Measurements from ENCODE around the gene MARK3.

MARK3 gene

DNA sequence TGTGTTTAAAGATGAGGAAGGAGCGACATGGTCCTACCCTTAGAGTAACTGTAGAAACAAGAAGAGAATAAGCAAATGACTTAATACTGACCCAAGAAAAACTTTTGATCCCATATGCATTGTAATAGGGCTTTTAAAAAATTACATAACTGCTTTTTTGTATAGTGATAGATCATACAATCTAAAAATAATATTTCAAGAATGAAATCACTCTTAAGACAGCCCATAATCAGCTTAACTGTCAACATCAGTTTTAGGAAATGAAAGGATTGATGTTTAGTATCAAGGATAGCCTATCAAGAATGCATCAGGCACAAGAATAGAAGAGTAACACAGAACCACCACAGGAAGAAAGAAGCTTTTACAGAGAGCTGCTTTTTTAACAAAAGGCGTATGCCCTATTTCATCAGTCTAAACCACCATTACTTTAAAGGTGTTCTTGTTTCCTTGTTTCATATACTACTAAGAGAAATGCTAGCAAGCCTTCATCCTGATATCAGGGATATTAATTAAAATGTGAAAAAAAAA is 64.5 kb downstream of the MARK3 start:
- Histone ChIP-seq H3K9ac (ENCODE audit: low read depth, low read length) (no peak overlapping the region), H3K9me3 (ENCODE audit: control insufficient read depth, insufficient read depth, low read length) (no peaks in the 10 kb centered on the region), H3K4me1 (ENCODE audit: control insufficient read depth, insufficient read depth, low read length) (peaks cover 10% of the 10 kb centered on the region), H3K27me3 (ENCODE audit: control insufficient read depth, insufficient read depth, low read length) (no peaks in the 10 kb centered on the region), H3K4me3 (ENCODE audit: low read depth, low read length) (no peak overlapping the region), H3K36me3 (ENCODE audit: control insufficient read depth, insufficient read depth, low read length) (no peaks in the 10 kb centered on the region)

DNA sequence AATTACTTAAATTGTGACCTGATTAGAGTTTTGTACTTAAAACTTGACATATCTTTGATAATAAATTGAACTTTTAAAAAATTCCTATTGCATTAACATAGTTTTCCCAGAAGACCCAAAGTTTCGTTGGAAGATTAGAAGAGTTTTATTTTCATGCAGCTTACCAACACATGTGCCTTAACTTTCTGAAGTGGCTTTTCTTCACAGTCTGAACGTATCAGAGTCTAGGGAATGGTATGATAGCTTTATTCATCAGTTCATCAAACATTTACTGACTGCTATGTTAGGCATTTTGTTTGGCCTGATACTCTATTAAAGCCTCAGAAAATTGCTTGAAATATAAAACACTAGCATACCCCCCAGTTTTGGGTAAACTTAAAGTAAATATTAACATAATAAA is 65.2 kb downstream of the MARK3 start:
- no peaks in the 10 kb centered on the region for H3K27me3 ChIP-seq (ENCODE audit: control insufficient read depth, insufficient read depth, low read length)
- no peak overlapping the region for H3K9ac ChIP-seq (ENCODE audit: low read depth, low read length)
- H3K36me3 ChIP-seq (ENCODE audit: control insufficient read depth, insufficient read depth, low read length), result no peaks in the 10 kb centered on the region
- no peak overlapping the region for H3K4me3 ChIP-seq (ENCODE audit: low read depth, low read length)
- peaks cover 4% of the 10 kb centered on the region for H3K4me1 ChIP-seq (ENCODE audit: control insufficient read depth, insufficient read depth, low read length)
- H3K9me3 ChIP-seq (ENCODE audit: control insufficient read depth, insufficient read depth, low read length), result no peaks in the 10 kb centered on the region

DNA sequence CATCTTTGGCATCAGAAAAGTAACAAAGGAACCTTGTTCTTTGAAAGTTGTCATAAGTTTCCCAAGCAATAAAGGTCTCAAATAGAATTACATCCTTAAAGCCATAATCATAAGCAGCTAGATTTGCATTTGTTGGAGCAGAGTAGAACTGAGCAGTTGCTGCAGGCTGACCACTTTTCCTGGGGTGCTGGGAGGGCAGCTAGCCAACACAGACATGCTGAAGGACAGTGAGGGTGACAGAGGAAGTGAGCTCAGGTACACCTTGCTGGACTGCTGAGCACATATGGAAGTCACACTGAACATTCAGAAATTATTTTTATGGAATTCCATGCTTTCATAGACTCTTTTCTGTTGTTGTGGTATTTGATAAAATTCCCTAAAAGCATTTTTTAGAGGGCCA is 66.2 kb downstream of the MARK3 start:
- no peaks in the 10 kb centered on the region for H3K9me3 ChIP-seq (ENCODE audit: control insufficient read depth, insufficient read depth, low read length)
- H3K4me3 ChIP-seq (ENCODE audit: low read depth, low read length), result no peak overlapping the region
- H3K36me3 ChIP-seq (ENCODE audit: control insufficient read depth, insufficient read depth, low read length), result no peaks in the 10 kb centered on the region
- no peak overlapping the region for H3K9ac ChIP-seq (ENCODE audit: low read depth, low read length)
- H3K27me3 ChIP-seq (ENCODE audit: control insufficient read depth, insufficient read depth, low read length), result no peaks in the 10 kb centered on the region
- peaks cover 4% of the 10 kb centered on the region for H3K4me1 ChIP-seq (ENCODE audit: control insufficient read depth, insufficient read depth, low read length)

DNA sequence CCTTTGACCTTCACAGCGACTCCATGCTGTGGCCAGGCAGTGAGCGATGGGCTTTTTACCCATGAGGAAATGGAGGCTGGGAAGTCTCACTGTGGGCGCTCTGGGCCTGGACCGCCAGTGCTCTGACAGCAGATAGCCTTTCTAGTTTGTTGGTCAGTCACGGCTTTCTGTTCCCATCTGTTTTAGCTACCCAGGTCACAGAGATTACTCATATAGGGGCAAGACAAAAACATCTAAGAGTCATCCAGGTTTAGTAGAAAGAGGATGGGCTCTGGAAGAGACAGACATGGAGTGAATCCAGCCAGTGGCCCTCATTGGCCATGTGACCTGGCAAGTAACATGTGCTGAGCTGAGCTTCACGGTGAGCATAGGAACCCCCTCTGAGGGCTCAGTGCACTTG is 68.6 kb downstream of the MARK3 start:
- no peak overlapping the region for H3K9ac ChIP-seq (ENCODE audit: low read depth, low read length)
- no peak overlapping the region for H3K4me3 ChIP-seq (ENCODE audit: low read depth, low read length)
- H3K9me3 ChIP-seq (ENCODE audit: control insufficient read depth, insufficient read depth, low read length), result no peaks in the 10 kb centered on the region
- H3K27me3 ChIP-seq (ENCODE audit: control insufficient read depth, insufficient read depth, low read length), result no peaks in the 10 kb centered on the region
- H3K36me3 ChIP-seq (ENCODE audit: control insufficient read depth, insufficient read depth, low read length), result peaks cover 2% of the 10 kb centered on the region
- peaks cover 4% of the 10 kb centered on the region for H3K4me1 ChIP-seq (ENCODE audit: control insufficient read depth, insufficient read depth, low read length)

DNA sequence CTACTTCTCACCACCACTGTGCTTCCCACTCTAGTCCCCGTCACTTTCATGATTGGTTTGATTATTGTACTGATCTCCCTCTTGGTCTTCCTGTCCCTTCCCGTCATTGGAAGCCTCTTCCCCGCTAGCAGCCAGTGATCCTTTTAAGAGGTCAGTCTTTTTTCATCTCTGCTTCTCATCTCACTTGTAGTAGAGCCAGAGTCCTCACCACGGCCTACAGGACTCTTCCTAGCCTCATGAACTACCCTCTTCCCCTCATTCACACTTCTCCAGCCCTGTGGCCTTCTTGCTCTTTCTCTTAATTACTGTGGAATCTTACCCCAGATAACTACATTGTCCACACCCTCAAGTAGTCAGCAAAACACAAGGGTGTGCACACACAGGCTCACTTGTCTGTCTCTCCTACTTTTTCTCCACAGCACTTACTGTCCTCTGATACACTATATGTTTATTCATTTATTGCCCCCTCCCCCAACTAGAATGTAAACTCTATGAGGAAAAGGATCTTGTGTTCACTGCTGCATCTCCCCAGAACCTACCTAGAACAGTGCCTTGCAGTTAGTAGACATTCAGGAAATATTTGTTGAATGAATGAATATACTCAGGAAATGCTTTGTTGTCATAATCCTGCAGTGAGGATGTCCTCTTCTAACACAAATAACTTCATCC is 71.1 kb downstream of the MARK3 start:
- Histone ChIP-seq H3K9ac (ENCODE audit: low read depth, low read length) (no peak overlapping the region), H3K36me3 (ENCODE audit: control insufficient read depth, insufficient read depth, low read length) (peaks cover 2% of the 10 kb centered on the region), H3K9me3 (ENCODE audit: control insufficient read depth, insufficient read depth, low read length) (no peaks in the 10 kb centered on the region), H3K4me1 (ENCODE audit: control insufficient read depth, insufficient read depth, low read length) (no peaks in the 10 kb centered on the region), H3K4me3 (ENCODE audit: low read depth, low read length) (no peak overlapping the region), H3K27me3 (ENCODE audit: control insufficient read depth, insufficient read depth, low read length) (no peaks in the 10 kb centered on the region)

DNA sequence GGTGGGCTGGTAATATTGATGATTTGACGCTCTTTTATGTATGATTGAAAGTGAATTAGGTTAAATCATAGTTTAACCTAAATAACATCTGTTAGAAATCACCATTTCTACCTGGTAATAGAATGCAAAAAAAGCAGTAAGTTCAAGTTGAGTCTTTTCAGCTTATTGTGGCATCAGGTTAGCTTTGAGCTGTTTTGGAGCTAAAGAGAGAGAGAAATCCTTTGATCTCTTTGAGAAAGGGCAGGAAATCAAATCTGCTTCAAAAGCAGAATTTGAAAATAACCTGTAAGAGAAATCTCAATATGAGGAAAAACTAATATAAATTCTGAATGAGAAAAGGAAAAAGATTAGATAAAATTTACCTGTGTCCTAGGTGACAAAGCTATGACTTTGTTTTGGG is 75.2 kb downstream of the MARK3 start:
- no peaks in the 10 kb centered on the region for H3K27me3 ChIP-seq (ENCODE audit: control insufficient read depth, insufficient read depth, low read length)
- H3K4me3 ChIP-seq (ENCODE audit: low read depth, low read length), result no peak overlapping the region
- no peak overlapping the region for H3K9ac ChIP-seq (ENCODE audit: low read depth, low read length)
- H3K4me1 ChIP-seq (ENCODE audit: control insufficient read depth, insufficient read depth, low read length), result no peaks in the 10 kb centered on the region
- no peaks in the 10 kb centered on the region for H3K9me3 ChIP-seq (ENCODE audit: control insufficient read depth, insufficient read depth, low read length)
- H3K36me3 ChIP-seq (ENCODE audit: control insufficient read depth, insufficient read depth, low read length), result peaks cover 8% of the 10 kb centered on the region

DNA sequence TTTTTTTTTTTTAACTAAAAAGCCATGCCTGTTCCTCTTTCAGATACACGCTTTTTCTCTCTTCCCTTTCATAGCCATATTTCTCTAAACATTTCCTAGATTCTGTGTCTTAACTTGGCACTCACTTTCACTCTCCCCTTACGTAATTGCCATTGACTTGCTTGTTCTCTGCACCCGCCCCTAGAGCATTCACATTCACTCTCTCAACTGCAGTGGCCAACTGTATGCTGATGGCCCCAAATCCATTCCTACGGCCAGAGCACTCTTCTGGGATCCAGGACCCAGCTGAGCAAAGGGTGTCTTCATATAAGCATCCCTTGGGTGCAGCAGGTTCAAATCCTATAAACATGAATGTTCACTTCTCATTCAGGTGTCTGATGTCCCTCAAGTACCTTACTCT is 77.9 kb downstream of the MARK3 start:
- no peak overlapping the region for H3K4me3 ChIP-seq (ENCODE audit: low read depth, low read length)
- peaks cover 11% of the 10 kb centered on the region for H3K36me3 ChIP-seq (ENCODE audit: control insufficient read depth, insufficient read depth, low read length)
- no peaks in the 10 kb centered on the region for H3K4me1 ChIP-seq (ENCODE audit: control insufficient read depth, insufficient read depth, low read length)
- H3K9ac ChIP-seq (ENCODE audit: low read depth, low read length), result no peak overlapping the region
- no peaks in the 10 kb centered on the region for H3K9me3 ChIP-seq (ENCODE audit: control insufficient read depth, insufficient read depth, low read length)
- H3K27me3 ChIP-seq (ENCODE audit: control insufficient read depth, insufficient read depth, low read length), result no peaks in the 10 kb centered on the region

DNA sequence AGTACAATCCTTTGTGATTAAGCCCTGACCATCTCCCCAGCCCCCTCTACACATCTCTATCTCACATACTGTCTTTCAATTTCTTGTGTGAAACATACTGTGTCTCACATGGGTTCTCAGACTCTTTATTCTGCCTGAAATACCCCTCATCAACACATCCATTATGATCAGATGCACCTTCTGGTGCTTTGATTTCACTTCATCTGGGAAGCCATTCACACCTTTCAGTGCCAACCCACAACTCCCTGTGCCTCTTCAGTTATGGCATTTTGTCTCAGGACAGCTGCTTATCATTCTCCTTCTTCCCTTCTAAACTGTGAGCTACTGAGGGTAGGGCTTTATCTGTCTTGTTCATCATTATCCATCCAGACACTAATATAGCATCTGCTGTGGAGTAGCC is 78.6 kb downstream of the MARK3 start:
- H3K27me3 ChIP-seq (ENCODE audit: control insufficient read depth, insufficient read depth, low read length), result no peaks in the 10 kb centered on the region
- H3K4me3 ChIP-seq (ENCODE audit: low read depth, low read length), result no peak overlapping the region
- no peaks in the 10 kb centered on the region for H3K4me1 ChIP-seq (ENCODE audit: control insufficient read depth, insufficient read depth, low read length)
- H3K9me3 ChIP-seq (ENCODE audit: control insufficient read depth, insufficient read depth, low read length), result no peaks in the 10 kb centered on the region
- H3K36me3 ChIP-seq (ENCODE audit: control insufficient read depth, insufficient read depth, low read length), result peaks cover 14% of the 10 kb centered on the region
- H3K9ac ChIP-seq (ENCODE audit: low read depth, low read length), result no peak overlapping the region

DNA sequence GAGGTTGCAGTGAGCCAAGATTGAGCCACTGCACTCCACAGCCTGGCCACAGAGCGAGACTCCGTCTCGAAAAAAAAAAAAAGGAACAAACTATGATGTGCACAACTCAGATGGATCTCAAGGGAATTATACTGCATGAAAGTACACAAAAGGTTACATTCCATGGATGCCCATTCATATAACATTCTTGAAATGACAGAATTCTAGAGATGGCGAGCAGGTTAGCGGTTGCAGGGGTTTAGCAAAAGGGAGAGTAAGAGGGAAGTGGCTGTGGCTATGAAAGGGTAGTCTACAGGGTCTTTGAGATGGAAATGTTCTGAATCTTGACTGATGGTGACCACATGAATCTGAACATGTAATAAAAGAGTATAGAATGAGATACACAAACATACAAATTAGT is 87.7 kb downstream of the MARK3 start:
- Histone ChIP-seq H3K9ac (ENCODE audit: low read depth, low read length) (no peak overlapping the region), H3K4me3 (ENCODE audit: low read depth, low read length) (no peak overlapping the region), H3K36me3 (ENCODE audit: control insufficient read depth, insufficient read depth, low read length) (peaks cover 27% of the 10 kb centered on the region), H3K27me3 (ENCODE audit: control insufficient read depth, insufficient read depth, low read length) (no peaks in the 10 kb centered on the region), H3K9me3 (ENCODE audit: control insufficient read depth, insufficient read depth, low read length) (no peaks in the 10 kb centered on the region), H3K4me1 (ENCODE audit: control insufficient read depth, insufficient read depth, low read length) (no peaks in the 10 kb centered on the region)

DNA sequence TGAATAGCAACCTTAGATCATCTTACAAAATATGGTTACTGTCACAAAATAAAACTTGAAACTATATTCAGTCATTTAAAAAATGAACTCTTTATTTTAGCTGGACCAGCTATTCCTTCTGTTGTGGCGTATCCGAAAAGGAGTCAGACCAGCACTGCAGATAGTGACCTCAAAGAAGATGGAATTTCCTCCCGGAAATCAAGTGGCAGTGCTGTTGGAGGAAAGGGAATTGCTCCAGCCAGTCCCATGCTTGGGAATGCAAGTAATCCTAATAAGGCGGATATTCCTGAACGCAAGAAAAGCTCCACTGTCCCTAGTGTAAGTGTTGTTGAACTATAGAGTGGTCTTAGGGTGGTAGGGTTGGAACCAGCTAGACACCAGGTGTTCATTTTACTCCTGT is 89.7 kb downstream of the MARK3 start:
- H3K9ac ChIP-seq (ENCODE audit: low read depth, low read length), result no peak overlapping the region
- no peaks in the 10 kb centered on the region for H3K4me1 ChIP-seq (ENCODE audit: control insufficient read depth, insufficient read depth, low read length)
- no peaks in the 10 kb centered on the region for H3K27me3 ChIP-seq (ENCODE audit: control insufficient read depth, insufficient read depth, low read length)
- no peak overlapping the region for H3K4me3 ChIP-seq (ENCODE audit: low read depth, low read length)
- H3K9me3 ChIP-seq (ENCODE audit: control insufficient read depth, insufficient read depth, low read length), result no peaks in the 10 kb centered on the region
- H3K36me3 ChIP-seq (ENCODE audit: control insufficient read depth, insufficient read depth, low read length), result peaks cover 21% of the 10 kb centered on the region

DNA sequence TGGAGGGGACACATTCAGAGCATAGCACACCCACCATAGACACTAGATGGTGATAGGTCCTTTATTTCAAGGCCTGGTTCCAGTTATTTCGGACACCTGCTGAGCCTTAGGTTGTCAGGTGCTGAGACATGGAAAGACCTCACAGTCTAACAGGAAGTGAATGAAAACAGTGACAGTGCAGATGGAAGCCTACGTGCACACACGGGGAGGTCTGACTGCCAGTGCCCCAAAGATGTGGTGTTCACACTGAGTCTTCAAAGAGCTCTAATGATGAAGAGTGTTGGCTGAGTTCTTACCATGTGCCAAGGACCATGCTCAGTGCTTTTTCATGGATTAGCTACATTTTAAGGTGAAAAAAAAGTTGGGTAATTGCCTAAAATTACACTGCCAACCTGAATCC is 90.8 kb downstream of the MARK3 start:
- Histone ChIP-seq H3K4me3 (ENCODE audit: low read depth, low read length) (no peak overlapping the region), H3K36me3 (ENCODE audit: control insufficient read depth, insufficient read depth, low read length) (peaks cover 14% of the 10 kb centered on the region), H3K9me3 (ENCODE audit: control insufficient read depth, insufficient read depth, low read length) (no peaks in the 10 kb centered on the region), H3K27me3 (ENCODE audit: control insufficient read depth, insufficient read depth, low read length) (no peaks in the 10 kb centered on the region), H3K9ac (ENCODE audit: low read depth, low read length) (no peak overlapping the region), H3K4me1 (ENCODE audit: control insufficient read depth, insufficient read depth, low read length) (no peaks in the 10 kb centered on the region)

DNA sequence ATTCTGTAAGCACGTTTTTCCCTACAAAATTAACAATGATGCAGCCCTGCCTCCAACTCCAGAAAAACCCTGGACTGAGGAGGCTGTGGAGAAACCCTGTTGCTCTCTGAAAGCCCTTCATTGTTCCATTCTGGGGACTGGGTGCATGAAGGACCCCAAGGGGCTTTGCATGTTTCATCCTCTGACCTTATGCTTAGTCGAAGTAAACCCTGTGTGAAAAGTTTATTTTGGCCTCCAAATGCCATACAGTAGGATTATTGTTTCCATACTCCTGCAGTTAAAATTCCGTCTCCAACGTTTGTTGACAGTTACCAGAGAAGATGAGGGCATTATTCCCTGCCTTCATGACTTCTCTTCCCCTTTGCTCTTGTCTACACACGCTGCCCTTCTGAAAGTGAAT is 91.4 kb downstream of the MARK3 start:
- Histone ChIP-seq H3K9me3 (ENCODE audit: control insufficient read depth, insufficient read depth, low read length) (no peaks in the 10 kb centered on the region), H3K36me3 (ENCODE audit: control insufficient read depth, insufficient read depth, low read length) (peaks cover 11% of the 10 kb centered on the region)

More for the DNA sequence above, 91.4 kb downstream of the MARK3 start:
- Histone ChIP-seq H3K4me1 (ENCODE audit: control insufficient read depth, insufficient read depth, low read length) (no peaks in the 10 kb centered on the region), H3K27me3 (ENCODE audit: control insufficient read depth, insufficient read depth, low read length) (no peaks in the 10 kb centered on the region), H3K9ac (ENCODE audit: low read depth, low read length) (no peak overlapping the region), H3K4me3 (ENCODE audit: low read depth, low read length) (no peak overlapping the region)
